HepG2 (cell line): Measurements from ENCODE around the gene GDE1. TPM values are rescaled to one million over a fixed set of nuclear protein-coding genes. Genes with fewer than 3 reads are reported as not detected.

Experiments used
- DDIT3 ChIP-seq: sonication (generic); formaldehyde crosslinking; IDR thresholded peaks from 2 replicates; pipeline ENCODE4 v1.4.0; 2020; ENCODE audit warnings: mild to moderate bottlenecking, missing genetic modification reagents
- MBD4 ChIP-seq: IDR thresholded peaks from 2 replicates; pipeline ENCODE4 v1.6.1; 2012; ENCODE audit warnings: low read length, inconsistent platforms, borderline replicate concordance
- MTF2 ChIP-seq: sonication (generic); formaldehyde crosslinking; IDR thresholded peaks from 2 replicates; pipeline ENCODE4 v1.5.0; 2020; ENCODE audit warnings: missing genetic modification reagents, borderline replicate concordance
- NFRKB ChIP-seq: fragments of 450-650 bp; IDR thresholded peaks from 2 replicates; pipeline ENCODE4 v1.6.1; 2017
- NFYB ChIP-seq: sonication (generic); formaldehyde crosslinking; IDR thresholded peaks from 2 replicates; pipeline ENCODE4 v1.4.0; 2020; ENCODE audit warnings: missing genetic modification reagents
- PHF8 ChIP-seq: sonication (generic); formaldehyde crosslinking; IDR thresholded peaks from 2 replicates; pipeline ENCODE4 v1.5.0; 2020; ENCODE audit warnings: missing genetic modification reagents
- RCOR2 ChIP-seq: IDR thresholded peaks from 2 replicates; pipeline ENCODE4 v1.6.1; 2016; ENCODE audit warnings: missing biosample characterization, missing genetic modification reagents
- SKI ChIP-seq: fragments of 450-650 bp; IDR thresholded peaks from one replicate; pipeline ENCODE4 v1.6.1; 2018; ENCODE audit warnings: mild to moderate bottlenecking; ENCODE audit not compliant: partially characterized antibody
- SNAPC2 ChIP-seq: sonication (generic); formaldehyde crosslinking; IDR thresholded peaks from 2 replicates; pipeline ENCODE4 v1.8.1; 2022; ENCODE audit warnings: mild to moderate bottlenecking, missing genetic modification reagents
- SNAPC4 ChIP-seq: sonication (generic); formaldehyde crosslinking; IDR thresholded peaks from 2 replicates; pipeline ENCODE4 v1.4.0; 2020; ENCODE audit warnings: mild to moderate bottlenecking, missing genetic modification reagents
- SP140L ChIP-seq: sonication (generic); formaldehyde crosslinking; IDR thresholded peaks from 2 replicates; pipeline ENCODE4 v1.4.0; 2020; ENCODE audit warnings: missing genetic modification reagents, borderline replicate concordance
- THRA ChIP-seq: sonication (generic); formaldehyde crosslinking; IDR thresholded peaks from 2 replicates; pipeline ENCODE4 v1.4.0; 2020; ENCODE audit warnings: missing genetic modification reagents, borderline replicate concordance
- ZBTB42 ChIP-seq: sonication (generic); formaldehyde crosslinking; IDR thresholded peaks from 2 replicates; pipeline ENCODE4 v1.5.0; 2020; ENCODE audit warnings: mild to moderate bottlenecking, missing genetic modification reagents
- ZEB1 ChIP-seq: IDR thresholded peaks from 2 replicates; pipeline ENCODE4 v1.6.1; 2012; ENCODE audit warnings: mild to moderate bottlenecking, low read depth, inconsistent platforms; ENCODE audit not compliant: insufficient replicate concordance
- ZFP36 ChIP-seq: fragments of 150-350 bp; IDR thresholded peaks from 2 replicates; pipeline ENCODE4 v1.6.1; 2018; ENCODE audit warnings: borderline replicate concordance, low read length, low read depth; ENCODE audit not compliant: partially characterized antibody
- ZKSCAN1 ChIP-seq: fragments of 150-350 bp; IDR thresholded peaks from 2 replicates; pipeline ENCODE4 v1.6.1; 2014; ENCODE audit warnings: low read length
- ZNF441 ChIP-seq: sonication (generic); formaldehyde crosslinking; IDR thresholded peaks from 2 replicates; pipeline ENCODE4 v1.7.0; 2021; ENCODE audit warnings: missing genetic modification reagents, borderline replicate concordance
- ZNF468 ChIP-seq: sonication (generic); formaldehyde crosslinking; IDR thresholded peaks from 2 replicates; pipeline ENCODE4 v1.8.0; 2022; ENCODE audit warnings: mild to moderate bottlenecking, moderate library complexity, missing genetic modification reagents
- ZNF513 ChIP-seq: sonication (generic); formaldehyde crosslinking; conservative IDR thresholded peaks from 2 replicates; pipeline ENCODE4 v1.5.0; 2020; ENCODE audit warnings: missing genetic modification reagents
- ZNF547 ChIP-seq: sonication (generic); formaldehyde crosslinking; IDR thresholded peaks from 2 replicates; pipeline ENCODE4 v1.5.1; 2020; ENCODE audit warnings: mild to moderate bottlenecking, missing genetic modification reagents
- ZNF775 ChIP-seq: sonication (generic); formaldehyde crosslinking; IDR thresholded peaks from 2 replicates; pipeline ENCODE4 v1.4.0; 2020; ENCODE audit warnings: missing genetic modification reagents, mild to moderate bottlenecking, moderate library complexity, borderline replicate concordance
- ZSCAN9 ChIP-seq: IDR thresholded peaks from 2 replicates; pipeline ENCODE4 v1.6.1; 2016; ENCODE audit warnings: borderline replicate concordance
- polyA plus RNA-seq, 8 experiments: library from polyadenylated mRNA; depleted of rRNA in 3 of 8; stranded (reverse) in 7 of 8; unstranded in 1 of 8; fragments of >200 nt; fragmentation: Illumina TruSeq in 4 of 8; extraction: Trizol in 4 of 8; gene quantifications; 2 replicates each; pipeline versions ENCODE4 v1.2.1 to v1.2.3, GENCODE V29; 2011 to 2016; ENCODE audit warnings: low read depth in 4 of 8, missing spikeins in 1 of 8, mixed read lengths in 1 of 8; ENCODE audit not compliant: insufficient read depth in 1 of 8
- total RNA-seq, 5 experiments: library from RNA; depleted of rRNA; stranded (reverse); fragments of >200 nt; fragmentation: Illumina TruSeq; extraction: Trizol; gene quantifications; 2 replicates each; pipeline ENCODE4 v1.2.3, GENCODE V29; 2016; ENCODE audit warnings: low read depth in 1 of 5

GDE1 gene
- total and polyA plus RNA-seq, 2 of the 13 experiments (the other 11 are each of a cell fraction or from before 2014, with no cell fraction given): 35.9 to 59.0 TPM

- TF ChIP-seq THRA (CRISPR knock-in tag) (peak; percentile 71; the same call in 1 of the 2 replicates), ZSCAN9 (CRISPR knock-in tag) (peak; percentile 54; the same call in 1 of the 2 replicates), MBD4 (no peak), ZNF513 (CRISPR knock-in tag) (0 out of 2 replicates have a peak, but pooled peaks have one; percentile 8), SKI (peak; percentile 61), ZNF547 (peak; percentile 99), MTF2 (CRISPR knock-in tag) (no peak), RCOR2 (CRISPR knock-in tag) (peak; percentile 47), ZFP36 (no peak), ZBTB42 (no peak; the same call in none of the 2 replicates), NFYB (CRISPR knock-in tag) (peak; percentile 81), PHF8 (CRISPR knock-in tag) (peak; percentile 95), ZNF468 (CRISPR knock-in tag) (no peak), NFRKB (no peak), ZKSCAN1 (no peak), DDIT3 (no peak), SP140L (CRISPR knock-in tag) (no peak), ZNF775 (peak; percentile 14; the same call in 1 of the 2 replicates), SNAPC4 (CRISPR knock-in tag) (peak; percentile 89), ZNF441 (no peak; the same call in 1 of the 2 replicates), SNAPC2 (CRISPR knock-in tag) (peak; percentile 67; the same call in 1 of the 2 replicates), ZEB1 (peak; percentile 24)
These were observed at the start of gene GDE1 (continued) for GRCh38 chr16:19521471-19522396.
